Fibroblast of lung (primary cell): ENCODE results near the gene ENTHD1. TPM values are rescaled to one million over a fixed set of nuclear protein-coding genes. Genes with fewer than 3 reads are reported as not detected.

Source experiments
- DNase-seq, 2 donors: peaks; one replicate each; pipeline versions ENCODE4 v3.0.0 to v3.0.0-alpha.2; 2010; ENCODE audit warnings: low read depth in 2 of 2
- H2AFZ ChIP-seq: 2 replicates; pipeline ENCODE4 v1.5.1; 2012; ENCODE audit warnings: low read length, control low read depth, inconsistent platforms
- H3K27ac ChIP-seq: 2 replicates; pipeline ENCODE4 v1.5.1; 2011; ENCODE audit warnings: low read length, control low read depth; ENCODE audit not compliant: insufficient read depth
- H3K27me3 ChIP-seq: 2 replicates; pipeline ENCODE4 v1.5.1; 2011; ENCODE audit warnings: mild to moderate bottlenecking, low read length; ENCODE audit not compliant: control insufficient read depth, insufficient read depth
- H3K36me3 ChIP-seq: 2 replicates; pipeline ENCODE4 v1.5.1; 2011; ENCODE audit warnings: low read length; ENCODE audit not compliant: control insufficient read depth, insufficient read depth
- H3K4me1 ChIP-seq: 2 replicates; pipeline ENCODE4 v1.5.1; 2011; ENCODE audit warnings: low read length; ENCODE audit not compliant: control insufficient read depth, insufficient read depth; ENCODE audit errors: extremely low read depth
- H3K4me2 ChIP-seq: 2 replicates; pipeline ENCODE4 v1.5.1; 2011; ENCODE audit warnings: low read length, control low read depth; ENCODE audit not compliant: insufficient read depth; ENCODE audit errors: extremely low read depth
- H3K4me3 ChIP-seq, 4 experiments: fragments of 200-600 bp in 1 of 4; sonication (generic) in 1 of 4; replicated peaks in 1 of 4; 2 replicates each; pipeline ENCODE4 v1.5.1; 2011 to 2016; ENCODE audit warnings: low read length in 4 of 4, low read depth in 3 of 4, mild to moderate bottlenecking in 3 of 4, control low read depth in 2 of 4, inconsistent platforms in 1 of 4, mixed read lengths in 1 of 4; ENCODE audit not compliant: insufficient read depth in 1 of 4; ENCODE audit errors: control extremely low read depth in 1 of 4
- H3K79me2 ChIP-seq: 2 replicates; pipeline ENCODE4 v1.5.1; 2012; ENCODE audit warnings: mild to moderate bottlenecking, low read length, inconsistent platforms; ENCODE audit not compliant: control insufficient read depth, insufficient read depth
- H3K9ac ChIP-seq: 2 replicates; pipeline ENCODE4 v1.5.1; 2011; ENCODE audit warnings: mild to moderate bottlenecking, low read length, control low read depth; ENCODE audit not compliant: insufficient read depth
- H3K9me3 ChIP-seq: 2 replicates; pipeline ENCODE4 v1.5.1; 2012; ENCODE audit warnings: low read depth, low read length; ENCODE audit not compliant: control insufficient read depth, insufficient read depth
- H4K20me1 ChIP-seq: 2 replicates; pipeline ENCODE4 v1.5.1; 2011; ENCODE audit warnings: low read length; ENCODE audit not compliant: control insufficient read depth, insufficient read depth; ENCODE audit errors: extremely low read depth
- CTCF ChIP-seq, 2 donors: IDR thresholded peaks in 1 of 2; conservative IDR thresholded peaks in 1 of 2; 1 replicate in 1 of 2; 2 replicates in 1 of 2; pipeline ENCODE4 v1.5.1; 2011 to 2012; ENCODE audit warnings: low read length in 2 of 2, control low read depth in 1 of 2, inconsistent platforms in 1 of 2, low read depth in 1 of 2, mild to moderate bottlenecking in 1 of 2
- EZH2 ChIP-seq: IDR thresholded peaks from 2 replicates; pipeline ENCODE4 v1.5.1; 2012; ENCODE audit warnings: low read length, control low read depth, mild to moderate bottlenecking; ENCODE audit errors: missing control alignments
- polyA plus RNA-seq, 2 donors: library from polyadenylated mRNA; depleted of rRNA in 1 of 2; stranded (reverse) in 1 of 2; unstranded in 1 of 2; fragments of >200 nt; gene quantifications; 2 replicates each; pipeline ENCODE4 v1.2.1, GENCODE V29; 2011 to 2012; ENCODE audit warnings: missing spikeins in 1 of 2
- total RNA-seq: library from RNA; depleted of rRNA; stranded (reverse); fragments of >200 nt; gene quantifications from 2 replicates; pipeline ENCODE4 v1.2.1, GENCODE V29; 2014

ENTHD1 gene
- total and polyA plus RNA-seq, 2 donors (not counting 1 experiment from before 2014, with no cell fraction given), result not detected

- no peaks in the 10 kb centered on the region for H4K20me1 ChIP-seq
- no peaks in the 10 kb centered on the region for H3K79me2 ChIP-seq
- no peaks in the 10 kb centered on the region for H3K36me3 ChIP-seq
- DNase-seq, result no peak
- H3K27ac ChIP-seq, result no peak overlapping the region
- no peaks in the 10 kb centered on the region for H3K9me3 ChIP-seq
- no peak overlapping the region for H3K4me2 ChIP-seq
- no peak overlapping the region for H2AFZ ChIP-seq
- no peak for TF ChIP-seq EZH2
- TF ChIP-seq CTCF (conservative IDR thresholded peaks at IDR 0.05 in 1 of 2, IDR thresholded peaks at IDR 0.05 in 1 of 2; ENCODE audit: low read depth in 1 of 2, low read length in 2 of 2), result no peak
- H3K9ac ChIP-seq, result no peak overlapping the region
- no peak overlapping the region for H3K4me3 ChIP-seq
- H3K27me3 ChIP-seq, result no peaks in the 10 kb centered on the region
- H3K4me1 ChIP-seq, result no peaks in the 10 kb centered on the region
These were observed 195.7 kb downstream of the ENTHD1 start for GRCh38 chr22:39697790-39698430.

GRCh38 chr22:39693943-39694500 lies 199.5 kb downstream of the ENTHD1 start:
- H3K4me1 ChIP-seq, result no peaks in the 10 kb centered on the region
- no peak overlapping the region for H2AFZ ChIP-seq
- peaks cover 2% of the 10 kb centered on the region for H3K27me3 ChIP-seq
- H3K27ac ChIP-seq, result no peak overlapping the region
- H3K79me2 ChIP-seq, result no peaks in the 10 kb centered on the region
- no peaks in the 10 kb centered on the region for H3K9me3 ChIP-seq
- no peaks in the 10 kb centered on the region for H3K36me3 ChIP-seq
- no peaks in the 10 kb centered on the region for H4K20me1 ChIP-seq
- TF ChIP-seq CTCF (conservative IDR thresholded peaks at IDR 0.05 in 1 of 2, IDR thresholded peaks at IDR 0.05 in 1 of 2; ENCODE audit: low read depth in 1 of 2, low read length in 2 of 2) (no peak), EZH2 (no peak)
- no peak overlapping the region for H3K4me2 ChIP-seq
- no peak overlapping the region for H3K9ac ChIP-seq
- no peak for DNase-seq
- no peak overlapping the region for H3K4me3 ChIP-seq

Other genes starting within 250 kb of the ENTHD1 start
- gene GRAP2, start 7.3 kb upstream of the ENTHD1 start, total RNA-seq, result not detected in 2 replicates
- gene GRAP2, start 7.3 kb upstream of the ENTHD1 start, polyA plus RNA-seq, result not detected in 2 replicates
- gene TMA7B, start 66.6 kb upstream of the ENTHD1 start, total RNA-seq, result not detected in 2 replicates
- not detected in 2 replicates for gene TMA7B, start 66.6 kb upstream of the ENTHD1 start, polyA plus RNA-seq
- gene FAM83F, start 101.2 kb upstream of the ENTHD1 start, total RNA-seq, result under 0.01 TPM in 1 of 2 replicates, not detected in the other
- gene FAM83F, start 101.2 kb upstream of the ENTHD1 start, polyA plus RNA-seq, result 0.01 TPM in 1 of 2 replicates, not detected in the other